HG03457 (cell line): ENCODE data around the gene BRF1.

Source experiments
- ATAC-seq: cut with Tn5 transposase; IDR thresholded peaks from one replicate; pipeline ENCODE4 v1.9.1; 2021; ENCODE audit warnings: moderate number of reproducible peaks; ENCODE audit not compliant: unreplicated experiment

BRF1 gene

GRCh38 chr14:105212541-105213300 is 88.1 kb downstream of the BRF1 start:
- ATAC-seq = no peak

- ATAC-seq = no peak
These were observed 89.1 kb downstream of the BRF1 start for GRCh38 chr14:105211758-105212089.

GRCh38 chr14:105211086-105211757 is 89.6 kb downstream of the BRF1 start:
- ATAC-seq = no peak

DNA sequence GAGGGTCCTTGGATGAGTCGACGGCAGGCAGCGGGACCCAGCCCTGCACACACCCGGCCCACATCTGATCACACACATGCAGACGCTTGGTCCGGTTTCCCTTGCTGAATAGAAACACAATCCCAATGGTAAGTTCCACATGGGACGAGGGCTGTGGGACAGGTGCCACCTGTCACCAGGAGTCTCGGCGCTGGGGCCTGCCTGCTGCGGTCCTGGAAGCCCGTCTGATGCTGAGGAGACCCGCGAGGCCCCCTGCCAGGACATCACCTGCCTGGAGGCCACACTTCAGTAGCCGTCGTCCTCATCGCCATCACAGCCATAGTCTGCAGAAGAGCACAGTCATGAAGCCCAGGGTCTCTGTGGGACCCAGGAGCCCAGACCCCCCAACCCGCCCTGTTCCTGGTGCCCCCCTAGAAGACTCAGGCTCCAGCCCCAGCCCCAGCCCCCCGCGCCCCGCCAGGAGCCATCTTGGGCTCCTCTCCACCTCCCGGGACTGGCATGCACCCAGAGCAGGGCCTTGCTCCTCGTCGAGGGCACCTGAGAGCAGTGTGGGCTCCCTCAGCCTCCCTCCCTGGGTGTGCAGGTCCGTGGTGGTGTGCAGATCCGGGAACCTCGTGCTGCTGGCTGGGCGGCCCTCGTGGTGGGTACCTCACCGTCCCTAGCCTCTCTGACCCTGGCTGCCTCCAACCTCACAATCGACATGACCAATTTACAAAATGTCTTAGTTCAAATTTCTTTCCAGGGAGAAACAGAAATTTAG is 90.4 kb downstream of the BRF1 start:
- ATAC-seq = no peak

DNA sequence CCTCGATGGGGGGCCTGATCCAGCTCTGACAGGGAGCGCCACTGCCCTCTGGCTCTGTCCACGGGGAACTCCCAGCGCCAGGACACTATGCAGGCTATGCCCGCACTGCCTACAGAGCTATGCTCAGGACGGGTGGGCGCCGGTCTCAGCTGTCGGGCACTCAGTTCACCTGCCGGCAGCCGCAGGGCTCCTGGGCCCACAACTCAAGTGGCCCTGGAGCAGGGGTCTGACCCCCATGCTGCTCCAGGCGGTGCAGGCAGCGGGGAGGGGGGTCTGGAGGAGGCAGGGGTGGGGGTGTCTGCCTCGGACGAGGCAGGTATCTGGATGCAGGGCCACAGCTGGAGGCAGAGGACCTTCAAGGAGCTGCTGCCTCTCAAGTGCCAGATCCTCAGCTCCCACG is 91.2 kb downstream of the BRF1 start:
- ATAC-seq = no peak

- no peak for ATAC-seq
These were observed 91.7 kb downstream of the BRF1 start for GRCh38 chr14:105209091-105209490.

GRCh38 chr14:105208738-105209075 is 92.1 kb downstream of the BRF1 start:
- no peak for ATAC-seq

- no peak for ATAC-seq
These were observed 92.6 kb downstream of the BRF1 start for GRCh38 chr14:105207996-105208737.

DNA sequence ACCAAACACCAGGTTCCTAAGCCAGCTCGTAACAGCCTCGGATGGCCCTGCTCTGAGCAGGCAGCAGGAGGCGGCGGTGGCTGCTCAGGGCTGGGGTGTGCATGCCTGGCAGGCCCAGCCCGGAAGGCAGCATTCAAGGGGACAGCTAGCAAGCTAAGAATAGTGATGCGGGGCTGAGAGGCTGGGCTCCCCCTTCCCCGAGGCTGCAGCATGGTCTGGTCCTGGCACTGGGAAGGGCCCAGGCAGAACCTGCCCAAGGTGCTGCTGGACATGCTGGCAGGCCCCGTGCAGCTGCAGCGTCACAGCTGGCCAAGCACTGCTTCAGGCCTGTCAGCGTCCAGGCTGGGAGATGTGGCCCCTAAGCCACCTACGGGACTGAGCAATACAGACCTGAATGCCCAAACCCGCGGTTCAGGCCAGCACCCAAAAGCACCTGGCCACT is 93.3 kb downstream of the BRF1 start:
- ATAC-seq = no peak

- ATAC-seq = no peak
These were observed 93.9 kb downstream of the BRF1 start for GRCh38 chr14:105206873-105207272.

DNA sequence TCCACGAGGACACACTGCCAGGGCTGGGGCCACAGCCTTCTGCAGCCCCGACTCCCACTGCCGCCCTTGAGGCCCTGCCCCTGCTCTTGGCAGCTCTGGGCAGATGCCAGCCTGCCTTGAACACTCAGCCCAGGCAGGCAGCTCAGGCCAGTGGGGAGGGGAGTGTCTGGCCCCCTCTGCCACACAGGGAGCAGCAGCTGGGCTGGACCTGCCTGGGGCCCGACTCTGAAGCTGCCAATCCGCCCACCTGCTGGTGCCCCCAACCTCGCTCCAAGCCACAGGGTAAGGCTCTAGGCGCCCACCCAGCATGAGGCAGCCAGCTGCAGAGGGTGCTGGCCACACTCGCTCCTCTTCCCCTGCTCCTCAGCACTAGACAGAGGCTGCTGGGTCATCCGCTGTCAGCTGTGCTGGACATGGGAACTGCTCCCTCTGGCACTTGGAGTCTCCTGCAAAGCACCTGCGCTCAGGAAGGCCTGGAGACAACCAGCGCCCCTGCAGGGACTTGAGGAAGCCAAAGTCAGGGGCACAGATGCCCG is 95.1 kb downstream of the BRF1 start:
- ATAC-seq = no peak

GRCh38 chr14:105204931-105205672 is 95.7 kb downstream of the BRF1 start:
- ATAC-seq = no peak

DNA sequence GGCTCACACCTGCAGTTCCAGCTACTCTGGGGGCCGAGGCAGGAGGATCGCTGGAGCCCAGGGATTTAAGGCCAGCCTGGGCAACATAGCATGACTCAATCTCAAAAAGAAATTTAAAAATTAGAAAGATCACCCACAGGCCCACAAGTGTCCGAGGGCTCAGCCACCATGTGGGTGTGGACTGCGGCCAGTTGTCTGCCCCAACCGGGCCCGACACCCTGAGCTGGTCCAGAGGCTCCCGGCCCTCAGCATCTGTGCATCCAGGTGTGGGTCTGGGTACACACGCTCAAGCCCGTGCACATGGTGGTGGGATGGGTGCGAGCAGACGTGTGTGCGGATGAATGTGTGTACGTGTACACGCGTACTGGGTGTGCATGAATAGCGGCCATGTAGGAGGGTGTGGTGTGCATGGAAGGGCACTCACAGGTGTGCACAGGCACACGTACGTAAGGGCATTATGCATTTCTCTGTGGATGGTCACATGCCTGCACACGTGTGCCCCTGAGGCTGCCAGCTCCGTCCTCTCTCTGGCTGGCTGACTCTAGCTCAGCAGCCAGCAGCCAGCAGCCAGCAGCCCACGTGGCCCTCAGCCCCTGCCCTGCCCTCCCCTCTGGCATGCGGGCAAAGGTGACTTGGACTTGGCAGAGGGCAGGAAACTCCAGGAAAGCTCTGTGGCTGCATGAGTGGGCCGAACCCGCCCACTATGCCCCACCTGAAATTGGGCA is 96.4 kb downstream of the BRF1 start:
- no peak for ATAC-seq

DNA sequence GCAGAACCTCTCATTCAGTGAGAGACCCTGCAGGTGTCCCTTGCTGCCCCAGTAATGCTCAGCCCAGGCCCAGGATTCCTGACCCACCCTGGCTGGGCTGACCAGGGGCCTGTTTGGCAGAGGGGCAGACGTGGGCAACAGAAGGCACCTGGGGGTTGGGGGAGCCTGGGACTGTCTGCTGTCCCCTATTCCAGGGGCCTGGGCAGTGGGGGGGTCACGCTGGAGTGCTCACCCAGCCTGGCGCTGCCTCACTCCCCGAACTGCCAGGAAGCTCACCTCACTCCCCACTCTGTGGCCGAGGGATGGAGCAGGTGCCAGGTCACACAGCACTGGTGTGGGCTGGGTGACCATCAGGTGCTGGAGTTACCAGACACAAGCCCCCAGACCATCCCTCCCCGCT is 97.1 kb downstream of the BRF1 start:
- no peak for ATAC-seq

DNA sequence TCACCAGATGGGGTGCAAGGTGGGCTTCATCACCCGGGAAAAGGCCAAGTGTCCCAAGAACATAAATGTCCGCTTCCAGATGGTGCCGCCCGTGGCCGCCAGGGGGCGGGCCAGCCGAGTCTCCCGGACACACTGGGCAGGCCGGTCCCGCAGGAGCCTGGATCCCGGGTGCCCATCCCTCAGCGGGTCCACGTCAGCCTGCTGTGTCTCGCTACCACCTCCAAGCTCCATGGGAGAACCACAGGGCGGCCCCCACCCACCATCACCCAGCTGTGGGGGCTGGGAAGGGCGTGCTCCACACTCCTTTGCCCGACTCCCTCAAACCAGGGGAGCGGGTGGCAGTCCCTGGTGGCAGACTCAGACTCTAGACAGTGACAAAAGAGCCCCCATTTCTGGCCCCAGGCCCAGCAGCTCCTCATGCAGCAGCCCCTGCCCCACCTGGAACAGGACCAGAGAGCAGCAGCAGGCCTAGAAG is 97.7 kb downstream of the BRF1 start:
- ATAC-seq = no peak

DNA sequence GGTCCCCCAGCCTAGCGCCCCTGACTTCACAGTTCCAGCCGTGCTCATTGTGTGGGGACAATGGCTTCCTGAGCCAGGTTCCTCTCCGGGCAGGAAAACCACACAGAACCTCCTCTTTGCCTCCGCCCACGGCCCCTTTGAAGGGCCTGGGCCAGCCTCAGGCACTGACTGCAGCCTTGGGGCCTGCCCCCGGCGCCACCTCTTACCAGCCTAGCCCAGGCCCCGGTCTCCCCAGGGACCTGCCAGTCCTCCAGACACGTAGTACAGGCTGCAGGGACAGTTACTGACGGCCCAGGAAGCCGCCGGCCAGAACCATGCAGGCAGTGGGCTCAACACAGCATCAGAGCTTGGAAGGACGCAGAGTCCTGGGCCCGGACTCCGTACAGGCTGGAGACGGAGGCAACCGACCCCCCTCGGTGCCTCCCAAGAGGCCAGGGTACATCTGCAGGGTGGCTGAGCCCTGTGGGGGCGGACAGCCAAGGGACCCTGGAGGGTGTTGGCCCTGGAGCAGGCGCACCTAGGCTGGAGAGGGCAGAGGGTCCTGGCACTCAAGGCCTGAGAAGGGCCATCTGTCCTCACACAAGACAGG is 98.8 kb downstream of the BRF1 start:
- ATAC-seq = no peak

GRCh38 chr14:105201156-105201924 is 99.5 kb downstream of the BRF1 start:
- no peak for ATAC-seq

GRCh38 chr14:105200641-105201040 is 100.2 kb downstream of the BRF1 start:
- no peak for ATAC-seq
